ENCODE results near the gene CDH12. TPM values are rescaled to one million over a fixed set of nuclear protein-coding genes. Genes with fewer than 3 reads are reported as not detected.

CDH12 gene
- total and polyA plus RNA-seq, 2 donors (not counting 3 experiments of a cell fraction or from before 2014, with no cell fraction given) = 0.03 TPM; not detected in 1

- intact Hi-C loops (cut with micrococcal nuclease) (no loop called here), dilution Hi-C loops (cut with MboI; ENCODE audit: extremely low pct_ligation_motif_present, low sequenced_read_pairs) (no loop called here)
- Histone ChIP-seq H3K9me3 (replicated peaks; ENCODE audit: control insufficient read depth, insufficient read depth, low read length) (no peaks in the 10 kb centered on the region), H3K9me1 (replicated peaks; ENCODE audit: control insufficient read depth, extremely low read depth, insufficient read depth, low read length) (no peaks in the 10 kb centered on the region), H3K27me3 (ENCODE audit: control insufficient read depth in 2 of 2, insufficient read depth in 2 of 2, low read length in 2 of 2) (no peaks in the 10 kb centered on the region), H3K4me2 (ENCODE audit: insufficient read depth, low read length) (no peak overlapping the region), H3K9ac (replicated peaks; ENCODE audit: extremely low read depth, insufficient read depth, low read length) (no peak overlapping the region), H3K4me3 (replicated peaks in 1 of 3; ENCODE audit: insufficient read depth in 1 of 3, low read depth in 1 of 3, low read length in 3 of 3) (no peak overlapping the region), H3K4me1 (ENCODE audit: control insufficient read depth, extremely low read depth, insufficient read depth, low read length) (no peaks in the 10 kb centered on the region), H4K20me1 (replicated peaks; ENCODE audit: control insufficient read depth, extremely low read depth, insufficient read depth, low read length) (no peaks in the 10 kb centered on the region), H3K36me3 (ENCODE audit: control insufficient read depth in 2 of 2, extremely low read depth in 1 of 2, insufficient read depth in 2 of 2, low read length in 2 of 2) (no peaks in the 10 kb centered on the region), H3K27ac (ENCODE audit: insufficient read depth, low read depth, low read length) (no peak overlapping the region), H3K79me2 (ENCODE audit: control insufficient read depth, insufficient read depth, low read length) (no peaks in the 10 kb centered on the region), H2AFZ (ENCODE audit: low read depth, low read length) (no peak overlapping the region)
- FAIRE-seq = no peak
- TF ChIP-seq POLR2AphosphoS5 (IDR thresholded peaks at IDR 0.05; ENCODE audit: insufficient read depth, low read depth, low read length) (no peak), CTCF (IDR thresholded peaks at IDR 0.05; ENCODE audit: extremely low read depth in 1 of 2, insufficient read depth in 1 of 2, low read depth in 1 of 2, low read length in 2 of 2) (no peak), MYC (IDR thresholded peaks at IDR 0.05; ENCODE audit: low read depth, low read length) (no peak), GATA2 (IDR thresholded peaks at IDR 0.05; ENCODE audit: insufficient read depth, insufficient read length, low read depth, low read length) (no peak), FOS (IDR thresholded peaks at IDR 0.05; ENCODE audit: borderline replicate concordance, insufficient read depth, low read length) (no peak), POLR2A (IDR thresholded peaks at IDR 0.05; ENCODE audit: low read depth, low read length) (no peak), MAX (IDR thresholded peaks at IDR 0.05; ENCODE audit: insufficient read depth, insufficient read length) (no peak), JUN (IDR thresholded peaks at IDR 0.05; ENCODE audit: borderline replicate concordance, insufficient read depth, insufficient read length, low read depth) (no peak), EZH2 (IDR thresholded peaks at IDR 0.05; ENCODE audit: borderline replicate concordance, low read depth, low read length, severe bottlenecking) (no peak)
- DNase-seq (ENCODE audit: low read depth, low spot score) = no peak
- POLR2A ChIA-PET = no interaction called here
- no TSS peak for BruUV-seq (replicated peaks)
- CTCF ChIA-PET = no interaction called here
Observed at GRCh38 chr5:22842574-22842973, 10.6 kb downstream of the CDH12 start.

Data from endothelial cell of umbilical vein (primary cell).